Keratinocyte (primary cell): ENCODE measurements around the gene UTP11. TPM values are rescaled to one million over a fixed set of nuclear protein-coding genes. Genes with fewer than 3 reads are reported as not detected.

Experiments used
- DNase-seq: peaks from one replicate; pipeline ENCODE4 v3.0.0-alpha.2; 2011; ENCODE audit warnings: low read depth, missing footprints, low spot score
- FAIRE-seq: peaks from 2 replicates; lab custom pipeline; 2011; peaks lifted over from hg19 to GRCh38; lab: Jason Lieb, UNC
- H2AFZ ChIP-seq: 2 replicates; pipeline ENCODE4 v1.6.0; 2012; ENCODE audit warnings: low read length, control low read depth, inconsistent platforms; ENCODE audit not compliant: control insufficient read depth
- H3K27ac ChIP-seq: 2 replicates; pipeline ENCODE4 v1.5.1; 2011; ENCODE audit warnings: low read length; ENCODE audit not compliant: control insufficient read depth, insufficient read depth
- H3K27me3 ChIP-seq: 3 replicates; pipeline ENCODE4 v1.6.0; 2011; ENCODE audit warnings: low read length; ENCODE audit not compliant: control insufficient read depth, insufficient read depth; ENCODE audit errors: extremely low read depth
- H3K36me3 ChIP-seq, 2 experiments: 2 replicates in 1 of 2; 3 replicates in 1 of 2; pipeline ENCODE4 v1.5.1; 2011; ENCODE audit warnings: low read length in 2 of 2, mild to moderate bottlenecking in 1 of 2; ENCODE audit not compliant: control insufficient read depth in 2 of 2, insufficient read depth in 2 of 2; ENCODE audit errors: extremely low read depth in 1 of 2
- H3K4me1 ChIP-seq: 3 replicates; pipeline ENCODE4 v1.5.1; 2011; ENCODE audit warnings: low read length; ENCODE audit not compliant: control insufficient read depth, insufficient read depth; ENCODE audit errors: extremely low read depth
- H3K4me2 ChIP-seq: 3 replicates; pipeline ENCODE4 v1.6.0; 2011; ENCODE audit warnings: low read depth, low read length; ENCODE audit not compliant: control insufficient read depth, insufficient read depth; ENCODE audit errors: extremely low read depth
- H3K4me3 ChIP-seq, 3 experiments: fragments of 200-600 bp in 1 of 3; sonication (generic) in 1 of 3; 2 replicates in 2 of 3; 3 replicates in 1 of 3; pipeline ENCODE4 v1.5.1; 2011 to 2016; ENCODE audit warnings: low read length in 3 of 3, mild to moderate bottlenecking in 3 of 3, control low read depth in 2 of 3, inconsistent platforms in 1 of 3, low read depth in 1 of 3, mixed read lengths in 1 of 3, mixed run types in 1 of 3, moderate library complexity in 1 of 3; ENCODE audit not compliant: control insufficient read depth in 2 of 3, insufficient read depth in 2 of 3; ENCODE audit errors: extremely low read depth in 1 of 3
- H3K79me2 ChIP-seq: 2 replicates; pipeline ENCODE4 v1.6.0; 2012; ENCODE audit warnings: low read length; ENCODE audit not compliant: control insufficient read depth, insufficient read depth
- H3K9ac ChIP-seq: 3 replicates; pipeline ENCODE4 v1.6.0; 2011; ENCODE audit warnings: low read length; ENCODE audit not compliant: control insufficient read depth, insufficient read depth; ENCODE audit errors: extremely low read depth
- H3K9me1 ChIP-seq: 3 replicates; pipeline ENCODE4 v1.6.0; 2011; ENCODE audit warnings: low read length; ENCODE audit not compliant: control insufficient read depth, insufficient read depth; ENCODE audit errors: extremely low read depth
- H3K9me3 ChIP-seq: 2 replicates; pipeline ENCODE4 v1.5.1; 2012; ENCODE audit warnings: low read depth, low read length; ENCODE audit not compliant: control insufficient read depth
- H4K20me1 ChIP-seq: 3 replicates; pipeline ENCODE4 v1.6.0; 2011; ENCODE audit warnings: low read length; ENCODE audit not compliant: control insufficient read depth, insufficient read depth; ENCODE audit errors: extremely low read depth
- EZH2 ChIP-seq: IDR thresholded peaks from one replicate; pipeline ENCODE4 v1.6.1; 2012; ENCODE audit warnings: inconsistent platforms, mild to moderate bottlenecking, low read length, moderate library complexity
- dilution Hi-C: fragments of 300-500 bp; cut with MboI; formaldehyde crosslinking; loops from one replicate; pipeline ENCODE4 v1.7.0; 2020; ENCODE audit warnings: low sequenced_read_pairs; ENCODE audit not compliant: extremely low pct_ligation_motif_present
- polyA plus RNA-seq, 5 experiments: library from polyadenylated mRNA; depleted of rRNA in 3 of 5; stranded (reverse) in 3 of 5; stranded (forward) in 1 of 5; unstranded in 1 of 5; fragments of >200 nt; gene quantifications; 1 replicate in 1 of 5; 2 replicates in 3 of 5; 3 replicates in 1 of 5; pipeline versions ENCODE4 v1.2.1 to v1.2.3, GENCODE V29; 2011 to 2012; ENCODE audit warnings: missing spikeins in 2 of 5, low read depth in 1 of 5, low replicate concordance in 1 of 5
- TF ChIP-seq, protein P1 (sequence below), 3 experiments: IDR thresholded peaks in 1 of 3; conservative IDR thresholded peaks in 1 of 3; optimal IDR thresholded peaks in 1 of 3; 2 replicates in 2 of 3; 3 replicates in 1 of 3; pipeline versions ENCODE3 to v1.5.1; 2011; ENCODE audit warnings: low read length in 3 of 3, mild to moderate bottlenecking in 3 of 3, moderate library complexity in 2 of 3, control low read depth in 1 of 3, inconsistent platforms in 1 of 3; ENCODE audit not compliant: insufficient read depth in 2 of 3; ENCODE audit errors: extremely low read depth in 1 of 3

UTP11 gene
- polyA plus RNA-seq, 1 donor (not counting 4 experiments of a cell fraction or from before 2014, with no cell fraction given): 50.0 TPM

DNA sequence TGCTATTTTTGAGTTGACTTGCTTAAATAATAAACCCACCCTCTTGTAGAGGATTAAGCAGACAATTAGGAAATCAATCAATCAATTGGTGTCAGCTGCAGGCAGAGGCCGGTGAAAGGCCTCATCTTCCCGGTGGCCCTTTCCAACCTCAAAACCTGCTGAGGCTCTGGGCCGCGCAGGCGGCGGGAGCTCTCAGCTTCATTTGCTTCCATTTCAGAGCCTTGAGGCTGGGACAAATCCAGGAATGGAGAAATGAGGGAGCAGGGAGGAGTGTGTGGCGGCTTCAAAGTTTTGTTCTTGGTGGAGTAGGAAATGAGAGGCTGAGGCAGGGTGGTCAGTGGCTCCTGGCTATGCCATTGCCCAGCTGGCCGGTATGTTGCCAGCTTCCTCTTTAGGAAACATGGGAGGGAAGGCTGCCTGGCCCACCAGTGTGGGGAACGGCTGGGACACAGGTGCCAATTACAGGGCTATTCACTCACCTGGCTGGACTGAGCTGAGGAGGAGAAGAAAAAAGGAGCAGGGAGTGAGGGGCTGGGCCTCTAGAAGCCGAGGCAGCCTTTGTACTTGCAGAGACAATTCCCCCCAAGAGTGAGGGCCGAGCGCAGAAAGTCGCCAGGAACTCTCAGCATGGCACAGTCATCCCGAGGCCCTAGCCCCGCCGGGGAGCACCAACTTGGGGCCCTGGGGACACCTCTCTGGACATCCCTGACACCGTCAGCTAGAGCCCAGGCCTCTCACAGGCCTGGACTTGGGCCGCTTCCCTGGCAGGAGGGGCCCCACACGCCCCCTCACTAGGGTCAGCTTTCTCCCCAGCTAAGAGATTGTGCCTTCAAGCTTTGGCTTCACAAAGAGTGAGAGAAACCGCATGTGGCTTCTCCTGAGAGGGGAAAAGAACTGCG, 29.7 kb downstream of the UTP11 start:
- Histone ChIP-seq H3K36me3 (no peaks in the 10 kb centered on the region), H3K9ac (no peak overlapping the region), H3K27me3 (peaks cover 46% of the 10 kb centered on the region), H3K27ac (no peak overlapping the region), H3K9me3 (no peaks in the 10 kb centered on the region), H2AFZ (no peak overlapping the region), H3K4me2 (peak overlapping the region; percentile 22), H3K9me1 (no peaks in the 10 kb centered on the region), H3K4me3 (no peak overlapping the region), H4K20me1 (no peaks in the 10 kb centered on the region), H3K4me1 (peaks cover 23% of the 10 kb centered on the region), H3K79me2 (no peaks in the 10 kb centered on the region)
- dilution Hi-C loops: no loop called here
- FAIRE-seq (no peak), DNase-seq (no peak)
- TF ChIP-seq, protein P1, sequence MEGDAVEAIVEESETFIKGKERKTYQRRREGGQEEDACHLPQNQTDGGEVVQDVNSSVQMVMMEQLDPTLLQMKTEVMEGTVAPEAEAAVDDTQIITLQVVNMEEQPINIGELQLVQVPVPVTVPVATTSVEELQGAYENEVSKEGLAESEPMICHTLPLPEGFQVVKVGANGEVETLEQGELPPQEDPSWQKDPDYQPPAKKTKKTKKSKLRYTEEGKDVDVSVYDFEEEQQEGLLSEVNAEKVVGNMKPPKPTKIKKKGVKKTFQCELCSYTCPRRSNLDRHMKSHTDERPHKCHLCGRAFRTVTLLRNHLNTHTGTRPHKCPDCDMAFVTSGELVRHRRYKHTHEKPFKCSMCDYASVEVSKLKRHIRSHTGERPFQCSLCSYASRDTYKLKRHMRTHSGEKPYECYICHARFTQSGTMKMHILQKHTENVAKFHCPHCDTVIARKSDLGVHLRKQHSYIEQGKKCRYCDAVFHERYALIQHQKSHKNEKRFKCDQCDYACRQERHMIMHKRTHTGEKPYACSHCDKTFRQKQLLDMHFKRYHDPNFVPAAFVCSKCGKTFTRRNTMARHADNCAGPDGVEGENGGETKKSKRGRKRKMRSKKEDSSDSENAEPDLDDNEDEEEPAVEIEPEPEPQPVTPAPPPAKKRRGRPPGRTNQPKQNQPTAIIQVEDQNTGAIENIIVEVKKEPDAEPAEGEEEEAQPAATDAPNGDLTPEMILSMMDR (optimal IDR thresholded peaks at IDR 0.05 in 1 of 3, IDR thresholded peaks at IDR 0.05 in 1 of 3, conservative IDR thresholded peaks at IDR 0.05 in 1 of 3; ENCODE audit: extremely low read depth in 1 of 3, insufficient read depth in 2 of 3, low read length in 3 of 3): no peak
- no peak for TF ChIP-seq EZH2

DNA sequence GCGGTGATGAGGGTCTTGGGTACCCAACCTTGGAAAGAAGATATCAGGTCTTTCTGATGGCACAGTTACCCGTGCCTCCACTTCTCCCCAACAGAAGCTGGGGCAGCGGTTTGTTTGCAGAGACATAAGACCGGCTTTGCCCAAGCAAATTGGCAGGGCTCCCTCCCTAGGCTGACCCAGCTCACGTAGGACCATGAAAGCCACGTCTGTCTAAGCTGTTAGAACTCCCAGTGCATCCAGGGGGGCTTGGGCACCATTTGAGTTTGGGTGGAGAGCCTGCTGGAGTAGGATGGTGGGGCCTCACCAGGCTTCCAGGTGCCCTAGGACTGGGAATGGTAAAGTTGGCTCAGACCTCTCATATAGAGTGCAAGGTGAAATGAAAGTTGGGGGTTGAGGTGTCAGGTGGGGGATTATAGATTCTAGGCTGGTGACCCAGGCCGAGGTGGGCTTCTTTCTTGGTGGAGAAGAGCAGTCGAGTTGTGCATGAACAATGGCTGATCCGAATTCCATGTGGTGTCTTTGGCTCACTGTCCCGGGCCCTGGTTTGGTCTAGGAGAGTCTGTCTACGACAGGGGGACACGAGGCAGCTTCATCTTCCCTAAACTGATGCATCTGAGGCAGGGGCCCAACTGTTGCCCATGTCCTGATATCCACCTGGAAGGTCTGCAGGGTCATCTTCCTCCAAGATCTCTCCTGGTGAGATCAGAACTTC, 30.7 kb downstream of the UTP11 start:
- peaks cover 46% of the 10 kb centered on the region for H3K27me3 ChIP-seq
- no peaks in the 10 kb centered on the region for H4K20me1 ChIP-seq
- TF ChIP-seq EZH2: no peak
- TF ChIP-seq, protein P1 (optimal IDR thresholded peaks at IDR 0.05 in 1 of 3, IDR thresholded peaks at IDR 0.05 in 1 of 3, conservative IDR thresholded peaks at IDR 0.05 in 1 of 3; ENCODE audit: extremely low read depth in 1 of 3, insufficient read depth in 2 of 3, low read length in 3 of 3): no peak
- H3K9me3 ChIP-seq: no peaks in the 10 kb centered on the region
- no peaks in the 10 kb centered on the region for H3K79me2 ChIP-seq
- H3K36me3 ChIP-seq: no peaks in the 10 kb centered on the region
- no peak overlapping the region for H3K9ac ChIP-seq
- H3K4me3 ChIP-seq: no peak overlapping the region
- H3K27ac ChIP-seq: no peak overlapping the region
- peaks cover 26% of the 10 kb centered on the region for H3K4me1 ChIP-seq
- H2AFZ ChIP-seq: no peak overlapping the region
- H3K9me1 ChIP-seq: no peaks in the 10 kb centered on the region
- DNase-seq: no peak
- H3K4me2 ChIP-seq: peak overlapping the region; percentile 86
- FAIRE-seq: no peak
- dilution Hi-C loops: no loop called here
